Neural cell (in vitro differentiated cells): Measurements from ENCODE around the gene C20orf144. TPM values are rescaled to one million over a fixed set of nuclear protein-coding genes. Genes with fewer than 3 reads are reported as not detected.
"Not testable (repeated sequence)": the region's sequence is repeated elsewhere in the genome, so short reads cannot be mapped to it uniquely, and the experiment has no call there.

ENCODE experiments used
- H2AFZ ChIP-seq: fragments of 200-600, 300-800 bp; sonication (generic), shearing (Covaris generic); 2 replicates; pipeline ENCODE4 v1.6.0; 2014; ENCODE audit warnings: low read depth, mild to moderate bottlenecking, antibody characterized with exemption, low read length, moderate library complexity
- H3F3A ChIP-seq: fragments of 200-600 bp; shearing (Covaris generic); 2 replicates; pipeline ENCODE4 v1.6.1; 2016; ENCODE audit warnings: mild to moderate bottlenecking, moderate library complexity, mixed read lengths, antibody characterized with exemption, low read length; ENCODE audit not compliant: insufficient read depth, poor library complexity, severe bottlenecking
- H3K27ac ChIP-seq: fragments of 200-600, 300-800 bp; sonication (generic), shearing (Covaris generic); 2 replicates; pipeline ENCODE4 v1.5.1; 2014; ENCODE audit warnings: mild to moderate bottlenecking, low read length, moderate library complexity
- H3K27me3 ChIP-seq: fragments of 300-800, 200-600 bp; sonication (generic), shearing (Covaris generic); 2 replicates; pipeline ENCODE4 v1.6.0; 2014; ENCODE audit warnings: mild to moderate bottlenecking, low read depth, low read length, moderate library complexity; ENCODE audit not compliant: insufficient read depth
- H3K36me3 ChIP-seq: fragments of 300-800, 200-600 bp; sonication (generic), shearing (Covaris generic); 2 replicates; pipeline ENCODE4 v1.5.1; 2014; ENCODE audit warnings: mild to moderate bottlenecking, antibody characterized with exemption, low read length, moderate library complexity; ENCODE audit not compliant: insufficient read depth
- H3K4me2 ChIP-seq: fragments of 300-800, 200-600 bp; sonication (generic), shearing (Covaris generic); 2 replicates; pipeline ENCODE4 v1.6.0; 2014; ENCODE audit warnings: mild to moderate bottlenecking, low read length
- H3K4me3 ChIP-seq: fragments of 300-800, 200-600 bp; sonication (generic), shearing (Covaris generic); 2 replicates; pipeline ENCODE4 v1.5.1; 2014; ENCODE audit warnings: mild to moderate bottlenecking, low read length, moderate library complexity
- H3K79me2 ChIP-seq: fragments of 200-600 bp; shearing (Covaris generic); replicated peaks from 2 replicates; pipeline ENCODE4 v1.6.0; 2014; ENCODE audit warnings: mild to moderate bottlenecking, low read length, moderate library complexity; ENCODE audit not compliant: insufficient read depth
- H3K9ac ChIP-seq: fragments of 300-800, 200-600 bp; sonication (generic), shearing (Covaris generic); 2 replicates; pipeline ENCODE4 v1.6.1; 2016; ENCODE audit warnings: mild to moderate bottlenecking, low read length, mixed read lengths
- H3K9me2 ChIP-seq: fragments of 200-600 bp; shearing (Covaris generic); 2 replicates; pipeline ENCODE4 v1.6.1; 2016; ENCODE audit warnings: mild to moderate bottlenecking, low read length, mixed read lengths; ENCODE audit not compliant: insufficient read depth
- H3K9me3 ChIP-seq: fragments of 200-600, 300-800 bp; sonication (generic), shearing (Covaris generic); 2 replicates; pipeline ENCODE4 v1.6.1; 2016; ENCODE audit warnings: mild to moderate bottlenecking, mixed run types, low read length, moderate library complexity, mixed read lengths
- H4K20me1 ChIP-seq: fragments of 200-600 bp; shearing (Covaris generic); 2 replicates; pipeline ENCODE4 v1.6.1; 2016; ENCODE audit warnings: mild to moderate bottlenecking, mixed run types; ENCODE audit not compliant: insufficient read depth
- EP300 ChIP-seq: fragments of 450-650 bp; conservative IDR thresholded peaks from 2 replicates; pipeline ENCODE4 v1.6.1; 2014; ENCODE audit warnings: antibody characterized with exemption, mild to moderate bottlenecking, moderate library complexity; ENCODE audit not compliant: poor library complexity, severe bottlenecking
- EZH2 ChIP-seq: fragments of 200-600, 300-800 bp; shearing (Covaris generic), sonication (generic); IDR thresholded peaks from 2 replicates; pipeline ENCODE4 v1.6.1; 2014; ENCODE audit warnings: antibody characterized with exemption, low read length, borderline replicate concordance, mild to moderate bottlenecking; ENCODE audit not compliant: insufficient read depth, poor library complexity, severe bottlenecking
- MXI1 ChIP-seq: fragments of 450-650 bp; conservative IDR thresholded peaks from 2 replicates; pipeline ENCODE4 v1.6.1; 2014; ENCODE audit warnings: antibody characterized with exemption, mild to moderate bottlenecking; ENCODE audit not compliant: poor library complexity, severe bottlenecking
- POLR2AphosphoS5 ChIP-seq: IDR thresholded peaks from 2 replicates; pipeline ENCODE4 v1.6.1; 2012
- RAD21 ChIP-seq: fragments of 450-650 bp; conservative IDR thresholded peaks from 2 replicates; pipeline ENCODE4 v1.6.1; 2014; ENCODE audit warnings: antibody characterized with exemption, mild to moderate bottlenecking, moderate library complexity
- SMC3 ChIP-seq: fragments of 450-650 bp; conservative IDR thresholded peaks from 2 replicates; pipeline ENCODE4 v1.6.1; 2014; ENCODE audit warnings: antibody characterized with exemption, mild to moderate bottlenecking, moderate library complexity; ENCODE audit not compliant: poor library complexity
- TAF1 ChIP-seq: IDR thresholded peaks from 2 replicates; pipeline ENCODE4 v1.6.1; 2012; ENCODE audit warnings: low read depth
- polyA plus RNA-seq: library from polyadenylated mRNA; depleted of rRNA; stranded (reverse); fragments of >200 nt; gene quantifications from 2 replicates; pipeline ENCODE4 v1.2.3, GENCODE V29; 2014
- TF ChIP-seq, protein P1 (sequence below): fragments of 450-650 bp; IDR thresholded peaks from 2 replicates; pipeline ENCODE4 v1.5.1; 2014; ENCODE audit warnings: antibody characterized with exemption, mild to moderate bottlenecking, moderate library complexity; ENCODE audit not compliant: poor library complexity, severe bottlenecking
- TF ChIP-seq, protein P2 (sequence below): IDR thresholded peaks from 2 replicates; pipeline ENCODE4 v1.6.1; 2012; ENCODE audit warnings: borderline replicate concordance

Gene C20orf144
- polyA plus RNA-seq, 1 donor from 2014 or later: not detected

DNA sequence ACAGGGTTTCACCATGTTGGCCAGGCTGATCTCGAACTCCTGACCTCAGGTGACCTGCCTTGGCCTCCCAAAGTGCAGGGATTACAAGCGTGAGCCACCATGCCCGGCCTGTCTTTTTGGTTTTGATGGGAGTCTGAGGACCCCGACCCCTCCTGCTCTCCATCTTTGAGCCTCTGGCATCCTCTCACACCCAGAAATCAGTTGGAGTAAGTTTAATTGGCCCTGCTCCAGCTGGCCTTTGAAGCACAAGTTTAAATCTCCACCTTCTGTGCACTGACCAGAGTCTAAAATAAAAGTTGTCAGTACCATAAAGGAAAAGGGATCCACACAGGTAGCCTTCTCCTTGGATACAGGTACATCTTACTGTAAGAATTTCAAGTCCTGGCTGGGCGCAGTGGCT lies 15.9 kb upstream of the C20orf144 start:
- H3K9ac ChIP-seq: no peak overlapping the region
- H4K20me1 ChIP-seq: no peaks in the 10 kb centered on the region
- no peaks in the 10 kb centered on the region for H3K9me3 ChIP-seq
- no peaks in the 10 kb centered on the region for H3K79me2 ChIP-seq
- H3K36me3 ChIP-seq: peaks cover 6% of the 10 kb centered on the region
- no peaks in the 10 kb centered on the region for H3K9me2 ChIP-seq
- TF ChIP-seq MXI1 (no peak), TAF1 (no peak), RAD21 (no peak), EP300 (no peak), POLR2AphosphoS5 (no peak), SMC3 (no peak), EZH2 (no peak)
- TF ChIP-seq, protein P1, sequence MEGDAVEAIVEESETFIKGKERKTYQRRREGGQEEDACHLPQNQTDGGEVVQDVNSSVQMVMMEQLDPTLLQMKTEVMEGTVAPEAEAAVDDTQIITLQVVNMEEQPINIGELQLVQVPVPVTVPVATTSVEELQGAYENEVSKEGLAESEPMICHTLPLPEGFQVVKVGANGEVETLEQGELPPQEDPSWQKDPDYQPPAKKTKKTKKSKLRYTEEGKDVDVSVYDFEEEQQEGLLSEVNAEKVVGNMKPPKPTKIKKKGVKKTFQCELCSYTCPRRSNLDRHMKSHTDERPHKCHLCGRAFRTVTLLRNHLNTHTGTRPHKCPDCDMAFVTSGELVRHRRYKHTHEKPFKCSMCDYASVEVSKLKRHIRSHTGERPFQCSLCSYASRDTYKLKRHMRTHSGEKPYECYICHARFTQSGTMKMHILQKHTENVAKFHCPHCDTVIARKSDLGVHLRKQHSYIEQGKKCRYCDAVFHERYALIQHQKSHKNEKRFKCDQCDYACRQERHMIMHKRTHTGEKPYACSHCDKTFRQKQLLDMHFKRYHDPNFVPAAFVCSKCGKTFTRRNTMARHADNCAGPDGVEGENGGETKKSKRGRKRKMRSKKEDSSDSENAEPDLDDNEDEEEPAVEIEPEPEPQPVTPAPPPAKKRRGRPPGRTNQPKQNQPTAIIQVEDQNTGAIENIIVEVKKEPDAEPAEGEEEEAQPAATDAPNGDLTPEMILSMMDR: no peak
- TF ChIP-seq, protein P2, sequence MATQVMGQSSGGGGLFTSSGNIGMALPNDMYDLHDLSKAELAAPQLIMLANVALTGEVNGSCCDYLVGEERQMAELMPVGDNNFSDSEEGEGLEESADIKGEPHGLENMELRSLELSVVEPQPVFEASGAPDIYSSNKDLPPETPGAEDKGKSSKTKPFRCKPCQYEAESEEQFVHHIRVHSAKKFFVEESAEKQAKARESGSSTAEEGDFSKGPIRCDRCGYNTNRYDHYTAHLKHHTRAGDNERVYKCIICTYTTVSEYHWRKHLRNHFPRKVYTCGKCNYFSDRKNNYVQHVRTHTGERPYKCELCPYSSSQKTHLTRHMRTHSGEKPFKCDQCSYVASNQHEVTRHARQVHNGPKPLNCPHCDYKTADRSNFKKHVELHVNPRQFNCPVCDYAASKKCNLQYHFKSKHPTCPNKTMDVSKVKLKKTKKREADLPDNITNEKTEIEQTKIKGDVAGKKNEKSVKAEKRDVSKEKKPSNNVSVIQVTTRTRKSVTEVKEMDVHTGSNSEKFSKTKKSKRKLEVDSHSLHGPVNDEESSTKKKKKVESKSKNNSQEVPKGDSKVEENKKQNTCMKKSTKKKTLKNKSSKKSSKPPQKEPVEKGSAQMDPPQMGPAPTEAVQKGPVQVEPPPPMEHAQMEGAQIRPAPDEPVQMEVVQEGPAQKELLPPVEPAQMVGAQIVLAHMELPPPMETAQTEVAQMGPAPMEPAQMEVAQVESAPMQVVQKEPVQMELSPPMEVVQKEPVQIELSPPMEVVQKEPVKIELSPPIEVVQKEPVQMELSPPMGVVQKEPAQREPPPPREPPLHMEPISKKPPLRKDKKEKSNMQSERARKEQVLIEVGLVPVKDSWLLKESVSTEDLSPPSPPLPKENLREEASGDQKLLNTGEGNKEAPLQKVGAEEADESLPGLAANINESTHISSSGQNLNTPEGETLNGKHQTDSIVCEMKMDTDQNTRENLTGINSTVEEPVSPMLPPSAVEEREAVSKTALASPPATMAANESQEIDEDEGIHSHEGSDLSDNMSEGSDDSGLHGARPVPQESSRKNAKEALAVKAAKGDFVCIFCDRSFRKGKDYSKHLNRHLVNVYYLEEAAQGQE: no peak
- H3K27me3 ChIP-seq: no peaks in the 10 kb centered on the region
- no peak overlapping the region for H2AFZ ChIP-seq
- no peaks in the 10 kb centered on the region for H3F3A ChIP-seq
- no peak overlapping the region for H3K4me2 ChIP-seq
- H3K4me3 ChIP-seq: no peak overlapping the region
- no peak overlapping the region for H3K27ac ChIP-seq

DNA sequence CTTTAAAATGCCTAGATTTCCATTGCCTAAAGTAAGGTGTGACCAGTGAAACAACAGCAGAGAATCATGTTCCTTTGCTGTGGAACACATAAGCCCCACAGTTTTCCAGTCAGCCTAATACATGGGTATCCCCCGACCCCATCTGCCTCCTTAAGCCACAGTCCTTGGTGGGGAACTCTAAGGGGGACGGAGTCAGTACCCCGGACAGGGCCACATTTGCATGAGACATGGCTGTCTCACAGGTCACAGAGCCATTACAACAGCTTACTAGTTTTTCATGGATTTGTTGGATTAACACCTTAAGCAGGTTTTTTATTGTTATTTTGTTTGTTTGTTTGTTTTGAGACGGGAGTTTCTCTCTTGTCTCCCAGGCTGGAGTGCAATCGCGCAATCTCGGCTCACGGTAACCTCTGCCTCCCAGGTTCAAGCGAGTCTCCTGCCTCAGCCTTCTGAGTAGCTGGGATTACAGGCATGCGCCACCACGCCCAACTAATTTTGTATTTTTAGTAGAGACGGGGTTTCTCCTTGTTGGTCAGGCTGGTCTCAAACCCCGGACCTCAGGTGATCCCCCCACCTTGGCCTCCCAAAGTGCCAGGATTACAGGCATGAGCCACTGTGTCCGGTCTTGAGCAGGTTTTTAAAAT lies 15.0 kb upstream of the C20orf144 start:
- not testable (repeated sequence) for H3K79me2 ChIP-seq, H3F3A ChIP-seq, H3K4me2 ChIP-seq, H3K27me3 ChIP-seq, H3K9ac ChIP-seq, H3K4me3 ChIP-seq, H4K20me1 ChIP-seq, H3K36me3 ChIP-seq, H2AFZ ChIP-seq, H3K27ac ChIP-seq, H3K9me3 ChIP-seq, H3K9me2 ChIP-seq
